Measurements from ENCODE around the gene NOS1AP.

- TF ChIP-seq YY1 (IDR thresholded peaks at IDR 0.05; ENCODE audit: low read depth) = no peak
- TF ChIP-seq CTCF (IDR thresholded peaks at IDR 0.05) = no peak
- TF ChIP-seq EP300 (IDR thresholded peaks at IDR 0.05; ENCODE audit: borderline replicate concordance in 1 of 2, low read depth in 1 of 2, low read length in 1 of 2) = no peak
- TF ChIP-seq RAD21 (IDR thresholded peaks at IDR 0.05; ENCODE audit: low read length) = no peak
Observed at GRCh38 chr1:162358928-162359327, 289.4 kb downstream of the NOS1AP start.

Measured in SK-N-SH (cell line).